HUDEP-2 (cell line): ENCODE results near the gene NPY4R2.
"Not testable (repeated sequence)": the region's sequence is repeated elsewhere in the genome, so short reads cannot be mapped to it uniquely, and the experiment has no call there.

Experiments used
- DNase-seq, 76 experiments: peaks; one replicate each; lab custom pipeline; 2025; ENCODE audit not compliant: unreplicated experiment in 76 of 76; lab: John Stamatoyannopoulos, UW

The NPY4R2 gene, protein sequence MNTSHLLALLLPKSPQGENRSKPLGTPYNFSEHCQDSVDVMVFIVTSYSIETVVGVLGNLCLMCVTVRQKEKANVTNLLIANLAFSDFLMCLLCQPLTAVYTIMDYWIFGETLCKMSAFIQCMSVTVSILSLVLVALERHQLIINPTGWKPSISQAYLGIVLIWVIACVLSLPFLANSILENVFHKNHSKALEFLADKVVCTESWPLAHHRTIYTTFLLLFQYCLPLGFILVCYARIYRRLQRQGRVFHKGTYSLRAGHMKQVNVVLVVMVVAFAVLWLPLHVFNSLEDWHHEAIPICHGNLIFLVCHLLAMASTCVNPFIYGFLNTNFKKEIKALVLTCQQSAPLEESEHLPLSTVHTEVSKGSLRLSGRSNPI

DNA sequence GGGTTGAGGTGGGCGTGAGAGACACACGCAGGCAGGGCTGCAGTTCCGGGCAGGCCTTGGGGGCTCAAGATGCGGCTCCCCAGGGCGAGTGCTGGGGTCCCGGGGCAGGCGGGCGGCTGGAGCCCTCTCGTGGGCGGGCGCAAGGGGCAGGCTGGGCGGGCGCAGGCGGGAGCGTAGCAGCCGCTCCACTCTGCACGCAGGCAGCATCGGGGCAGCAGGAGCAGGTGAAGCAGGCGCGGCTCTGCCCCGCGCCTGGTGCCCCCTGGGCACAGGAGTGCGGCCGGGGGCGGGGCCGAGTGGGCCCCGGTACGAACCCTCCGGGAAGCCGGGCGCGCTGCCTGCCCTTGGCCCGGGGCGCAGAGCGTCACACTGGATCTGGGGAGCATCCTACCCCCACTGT, at the start of gene NPY4R2:
Gene NPY4R2 (plus strand): TSS at position 188 of the 400 bp plus-strand sequence. CDS start 3,326 bp downstream, outside the sequence.
- not testable (repeated sequence) for DNase-seq

DNA sequence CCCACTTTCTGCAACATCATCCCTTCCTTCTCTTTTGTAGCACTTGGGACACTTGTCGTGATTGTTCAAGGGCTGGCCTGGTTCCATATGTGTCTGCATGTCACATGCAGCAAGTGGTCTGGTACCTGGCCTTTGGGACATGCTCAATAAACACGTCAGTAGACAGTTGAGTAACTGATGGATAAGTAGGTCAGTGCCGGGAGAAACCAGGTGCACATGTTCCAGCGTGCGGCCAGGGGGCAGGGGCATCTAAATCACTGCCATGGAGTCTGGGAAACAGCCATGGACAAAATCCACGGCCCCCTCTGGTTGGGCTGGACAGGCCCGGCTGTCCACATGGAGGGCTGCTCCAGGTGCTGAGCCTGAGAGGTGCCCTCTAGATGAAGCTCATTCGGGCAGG, 47.6 kb upstream of the NPY4R2 start:
- not testable (repeated sequence) for DNase-seq

DNA sequence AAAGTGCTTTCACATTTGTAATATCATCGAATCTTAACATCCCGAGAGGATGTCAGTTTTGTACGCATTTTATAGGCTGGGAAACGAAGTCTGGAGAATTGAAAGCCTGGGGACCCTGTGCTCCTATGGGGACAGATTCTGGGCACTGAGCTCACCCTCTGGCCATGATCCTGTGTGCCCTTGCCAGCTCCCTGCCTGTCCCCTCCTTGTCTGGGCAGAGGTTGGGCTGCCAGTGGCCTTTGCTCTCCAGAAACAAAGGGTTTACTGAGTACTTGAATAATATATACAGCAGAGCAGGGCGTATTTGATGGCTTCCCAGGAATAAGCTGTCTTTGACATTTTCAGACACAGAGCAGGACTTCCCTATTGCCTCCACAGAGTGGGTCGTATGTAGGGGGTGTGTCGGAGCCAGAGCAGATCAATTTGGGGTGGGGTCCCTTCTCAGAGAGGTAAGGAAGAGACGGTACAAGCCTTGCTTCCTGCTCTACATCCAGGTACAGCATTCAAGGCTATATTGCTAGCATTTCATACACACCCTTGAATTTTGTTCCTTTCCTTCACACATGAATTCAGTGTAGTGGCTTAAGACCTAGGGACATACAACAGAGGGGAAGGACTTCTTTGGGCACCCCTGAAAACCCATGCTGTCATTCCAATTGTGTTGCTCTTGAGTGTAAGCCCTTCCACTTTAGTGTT, 46.8 kb upstream of the NPY4R2 start:
- not testable (repeated sequence) for DNase-seq

DNA sequence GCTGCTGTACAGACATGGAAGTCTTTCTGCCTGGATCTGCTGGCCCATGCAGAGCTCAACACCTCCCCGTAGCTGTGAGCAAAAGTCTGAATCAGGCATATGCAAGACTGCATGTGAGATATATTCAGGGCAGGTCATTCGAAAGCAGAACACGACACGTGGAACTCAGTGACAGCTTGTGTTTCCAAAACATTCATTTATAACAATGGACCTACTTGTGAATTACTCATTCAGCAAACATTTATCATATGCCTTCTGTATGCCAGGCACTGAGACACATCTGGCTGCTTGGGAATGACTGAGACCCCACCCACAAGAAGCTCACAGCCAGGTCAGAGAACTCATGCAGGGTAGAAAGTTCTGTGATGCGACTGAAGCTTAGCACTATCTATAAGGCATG, 46.2 kb upstream of the NPY4R2 start:
- not testable (repeated sequence) for DNase-seq

DNA sequence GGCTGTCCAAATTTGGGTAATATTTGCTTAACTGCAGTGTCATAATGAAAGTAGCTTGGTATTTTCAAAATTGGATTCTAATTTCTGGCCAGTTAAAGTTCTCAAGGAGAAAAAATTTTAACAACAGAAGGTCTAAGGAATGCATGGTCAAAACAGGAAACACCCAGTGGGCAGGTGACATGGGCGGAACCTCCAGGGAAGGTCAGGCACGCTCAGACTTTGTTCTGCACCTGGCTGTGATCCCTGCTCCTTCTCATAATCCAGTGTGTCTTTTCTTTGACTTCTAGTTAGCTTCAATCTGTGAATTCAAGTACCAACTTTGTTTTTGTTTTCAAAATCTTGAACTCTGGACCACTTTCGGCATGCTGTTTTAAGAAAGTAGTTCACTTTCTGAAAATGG, 34.2 kb upstream of the NPY4R2 start:
- DNase-seq: not testable (repeated sequence)

DNA sequence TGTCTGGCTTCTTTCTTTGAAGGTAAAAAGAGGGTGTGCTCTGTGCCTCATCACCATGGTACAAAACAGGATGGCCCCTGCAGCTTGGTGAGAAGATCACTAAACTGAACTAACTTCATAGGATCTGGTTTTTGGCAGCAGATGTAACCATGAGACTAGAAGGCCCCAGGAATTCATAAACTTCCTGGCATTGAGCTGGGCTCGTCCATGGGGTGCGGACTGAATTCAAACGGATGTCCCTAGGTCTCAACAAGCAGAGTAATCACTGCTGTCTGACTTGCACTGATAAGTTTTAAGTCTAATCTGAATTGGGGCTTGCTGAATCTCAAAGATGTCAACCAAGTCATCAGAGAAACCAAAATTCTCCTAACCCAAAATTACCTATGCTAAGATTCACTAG, 33.5 kb upstream of the NPY4R2 start:
- not testable (repeated sequence) for DNase-seq

DNA sequence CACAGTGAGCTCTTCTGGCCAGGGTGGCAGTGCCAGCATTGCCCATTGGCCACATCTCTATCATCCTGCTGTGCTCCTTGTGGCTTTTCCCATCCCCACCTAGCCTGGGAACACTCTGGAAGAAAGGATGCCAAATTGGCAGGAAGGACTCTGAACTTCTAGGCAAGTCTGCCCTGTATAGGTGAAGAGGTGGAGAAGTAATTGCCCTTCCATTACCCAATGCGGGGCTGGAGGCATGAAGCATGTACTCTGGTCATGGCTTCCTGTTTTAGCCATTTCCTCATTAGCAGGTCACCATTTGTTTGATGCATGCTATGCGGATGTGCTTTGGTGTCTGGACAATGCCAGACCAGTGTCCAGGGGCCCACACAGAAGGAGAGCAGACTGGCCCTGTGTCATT, 32.1 kb upstream of the NPY4R2 start:
- DNase-seq: not testable (repeated sequence)

DNA sequence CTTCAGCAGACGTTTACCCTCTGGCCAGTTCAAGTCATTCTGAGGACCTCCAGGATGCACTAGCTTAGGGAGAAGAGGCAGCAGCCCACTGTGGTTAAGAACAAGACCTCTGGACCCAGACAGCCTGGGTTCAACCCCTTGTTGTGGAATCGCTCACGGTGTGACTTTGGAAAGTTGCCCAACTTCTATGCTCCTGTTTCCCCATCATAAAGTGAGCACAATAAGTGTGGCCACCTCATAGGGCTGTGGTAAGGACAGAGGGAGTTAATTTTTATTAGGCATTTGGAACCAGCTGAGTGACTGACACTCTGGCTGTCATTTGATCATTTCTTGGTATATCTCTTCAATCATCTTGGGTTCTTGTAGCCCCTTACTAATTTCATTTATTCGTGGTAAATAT, 31.6 kb upstream of the NPY4R2 start:
- not testable (repeated sequence) for DNase-seq

DNA sequence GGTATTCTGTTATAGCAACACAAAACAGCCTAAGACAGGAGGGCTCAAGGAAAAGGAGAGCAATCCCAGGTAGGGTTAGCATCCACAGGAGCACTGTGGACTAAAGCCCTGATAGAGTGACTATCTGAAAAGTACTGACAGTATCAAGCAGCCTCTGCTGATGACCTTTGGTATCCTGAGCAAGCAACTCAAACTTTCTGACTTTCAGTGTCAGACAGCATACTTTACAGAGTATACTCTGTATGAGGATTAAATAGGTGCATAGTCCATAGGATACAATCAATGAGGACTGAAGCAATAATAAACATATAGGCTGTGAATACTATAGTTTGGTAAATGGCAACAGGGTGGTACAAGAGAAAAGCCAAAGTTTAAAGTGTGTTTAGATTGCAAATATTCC, 27.7 kb upstream of the NPY4R2 start:
- not testable (repeated sequence) for DNase-seq

DNA sequence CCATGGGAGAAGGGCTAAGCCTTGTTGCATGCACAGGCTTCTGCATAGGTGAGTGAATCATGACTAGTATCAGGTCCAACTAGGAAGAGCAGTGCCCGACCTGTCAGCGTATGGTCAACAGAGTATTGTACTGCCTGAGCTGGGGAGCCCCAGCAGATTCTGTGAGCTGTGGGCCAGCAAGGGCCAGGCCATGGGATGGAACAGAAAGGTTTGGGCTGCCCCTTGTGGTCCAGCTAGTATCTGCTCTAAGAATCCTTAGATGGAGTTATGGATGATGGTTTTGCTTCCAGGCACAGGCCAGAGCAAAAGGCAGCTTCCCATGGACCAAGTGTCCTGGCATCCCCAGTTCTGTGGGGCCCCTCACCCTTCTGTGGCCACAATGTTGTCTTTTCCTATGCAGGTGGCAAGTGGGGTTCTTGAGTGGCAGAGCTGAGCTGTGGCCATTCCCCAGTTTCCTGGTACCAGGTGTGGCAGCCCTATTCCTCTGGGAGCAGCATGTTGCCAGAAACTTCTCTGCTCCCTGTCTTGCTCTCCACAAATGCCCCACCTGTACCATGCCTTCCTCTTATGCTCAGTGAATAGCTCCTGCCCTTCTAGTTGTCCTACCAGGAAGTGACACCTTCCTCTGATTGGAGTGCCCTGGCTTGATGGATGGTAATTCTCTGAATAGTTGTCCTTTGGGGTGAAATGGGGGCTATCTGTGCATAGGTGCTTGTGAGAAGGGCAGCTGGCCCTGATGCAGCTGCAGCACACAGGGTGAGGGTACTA, 25.8 kb upstream of the NPY4R2 start:
- DNase-seq: not testable (repeated sequence)

DNA sequence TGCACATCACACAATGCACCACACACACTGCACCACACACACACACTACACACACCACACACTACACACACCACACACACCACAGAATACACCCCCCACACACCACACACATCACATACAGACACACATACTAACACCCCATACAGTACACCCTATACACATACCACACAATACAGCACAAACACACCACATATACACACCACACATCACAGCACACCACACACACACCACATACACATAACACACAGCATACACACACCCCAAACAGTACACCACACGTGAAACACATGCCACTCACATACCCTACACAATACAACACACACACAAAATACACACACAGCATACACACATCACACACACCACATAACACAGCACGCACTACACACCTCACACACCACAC, 23.9 kb upstream of the NPY4R2 start:
- DNase-seq: not testable (repeated sequence)

DNA sequence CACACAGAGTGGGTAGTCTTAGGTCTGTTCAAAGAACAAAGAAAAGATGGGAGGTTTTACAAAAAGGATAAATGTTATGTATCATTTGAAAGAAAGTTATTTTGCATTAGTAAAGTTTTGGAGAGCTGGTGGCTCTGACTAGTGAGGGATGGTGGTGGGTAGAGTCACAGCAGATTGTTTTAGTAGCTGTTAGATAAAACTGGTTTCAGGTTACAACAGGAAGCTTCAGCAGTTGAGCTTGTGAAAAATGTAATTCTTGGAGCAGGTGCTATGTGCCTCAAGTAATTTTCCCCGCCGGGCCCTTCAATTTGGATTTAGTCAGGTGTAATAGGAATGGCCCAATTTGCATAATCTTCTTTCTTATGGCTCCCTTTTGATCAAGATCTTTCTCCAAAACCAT, 20.6 kb upstream of the NPY4R2 start:
- DNase-seq: not testable (repeated sequence)

DNA sequence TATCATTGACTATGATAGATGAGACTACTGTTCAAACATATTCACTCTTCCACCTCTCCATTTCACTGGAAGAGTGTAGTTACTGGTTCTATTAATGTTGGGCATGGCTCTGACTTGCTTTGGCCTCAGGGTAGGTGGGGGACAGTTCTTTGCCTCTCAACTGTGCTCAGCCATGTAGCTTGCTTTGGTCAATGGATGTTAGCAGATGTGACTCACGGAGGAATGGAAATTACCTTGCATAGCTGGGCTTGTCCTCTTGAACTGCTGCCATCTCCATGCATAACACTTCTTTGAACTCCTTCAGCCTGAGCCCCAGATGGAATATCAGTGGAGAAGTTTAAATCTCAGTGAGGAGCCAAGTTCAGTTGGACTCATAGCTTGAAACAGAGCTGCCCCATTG, 9.1 kb upstream of the NPY4R2 start:
- DNase-seq: not testable (repeated sequence)

DNA sequence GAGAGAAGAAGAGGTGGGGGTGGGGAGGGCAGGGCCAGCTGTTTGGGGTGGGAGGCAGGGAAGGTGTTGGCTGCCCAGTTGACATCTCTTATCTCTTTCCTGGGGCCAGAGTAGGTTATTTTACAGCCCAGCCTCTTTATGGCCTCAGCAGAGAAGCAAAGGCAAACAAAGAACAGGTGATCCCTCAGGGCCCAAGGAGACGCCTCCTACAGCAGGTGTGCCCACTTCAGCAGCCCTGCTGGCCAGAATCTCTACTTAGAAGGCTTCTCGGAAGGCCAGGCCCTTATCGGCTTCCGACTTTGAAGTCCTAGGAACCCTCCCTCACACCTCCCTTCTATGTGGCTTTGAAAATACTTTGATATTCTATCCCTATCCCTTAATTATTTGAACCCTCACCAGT, 8.0 kb upstream of the NPY4R2 start:
- not testable (repeated sequence) for DNase-seq

DNA sequence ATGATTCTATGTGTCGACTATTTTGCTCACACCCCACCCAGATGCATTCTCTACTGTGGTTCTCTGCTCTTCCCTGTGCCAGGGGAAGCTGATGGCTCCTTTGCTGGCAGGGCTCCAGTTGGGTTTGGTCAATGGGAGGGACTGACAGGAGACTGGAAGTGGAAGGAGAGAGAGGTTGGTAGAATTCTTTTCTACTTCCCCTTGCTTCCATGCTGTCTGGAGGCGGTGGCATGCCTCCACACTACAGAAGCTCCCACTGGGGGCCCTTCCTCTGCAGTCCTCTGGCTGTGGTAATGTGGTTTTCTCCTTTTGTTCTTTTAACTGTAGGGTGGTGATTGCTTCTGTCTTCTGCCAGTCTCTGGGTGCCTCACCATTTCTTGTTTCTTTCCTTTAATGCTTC, 4.4 kb upstream of the NPY4R2 start:
- DNase-seq: not testable (repeated sequence)

DNA sequence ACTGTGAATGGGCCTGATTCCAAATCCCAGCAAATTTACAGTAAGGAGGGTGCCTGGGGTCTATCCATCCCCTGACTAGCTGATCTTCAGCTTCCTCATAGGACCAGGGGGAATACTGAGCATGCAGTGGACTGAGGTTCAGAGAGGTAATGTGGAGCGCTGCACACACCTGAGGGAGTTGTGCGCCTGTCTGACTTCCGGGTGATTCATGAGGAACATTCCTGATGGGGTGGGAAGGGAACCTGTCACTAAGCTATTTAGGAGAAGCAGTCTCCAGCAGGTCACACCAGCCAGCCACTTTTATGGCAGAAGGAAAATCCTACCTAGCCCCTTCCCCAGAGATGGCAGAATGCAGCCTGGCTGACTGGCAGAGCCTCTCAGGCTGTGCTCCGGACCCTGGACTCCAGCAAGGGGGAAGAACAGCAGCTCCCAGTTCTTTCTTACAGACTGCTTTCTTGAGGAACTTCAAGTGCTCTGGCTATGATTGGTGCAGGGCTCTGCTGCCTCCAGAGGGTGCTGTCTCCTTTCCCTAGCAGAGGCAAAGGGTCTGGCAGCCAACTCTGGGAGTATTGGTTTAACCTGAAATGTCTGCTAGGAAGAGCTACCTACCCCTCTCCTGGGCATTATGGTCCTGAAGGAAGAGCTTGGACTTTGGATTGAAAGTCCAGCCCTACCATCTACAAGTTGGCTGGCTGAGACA, 2.5 kb upstream of the NPY4R2 start:
- DNase-seq: not testable (repeated sequence)

DNA sequence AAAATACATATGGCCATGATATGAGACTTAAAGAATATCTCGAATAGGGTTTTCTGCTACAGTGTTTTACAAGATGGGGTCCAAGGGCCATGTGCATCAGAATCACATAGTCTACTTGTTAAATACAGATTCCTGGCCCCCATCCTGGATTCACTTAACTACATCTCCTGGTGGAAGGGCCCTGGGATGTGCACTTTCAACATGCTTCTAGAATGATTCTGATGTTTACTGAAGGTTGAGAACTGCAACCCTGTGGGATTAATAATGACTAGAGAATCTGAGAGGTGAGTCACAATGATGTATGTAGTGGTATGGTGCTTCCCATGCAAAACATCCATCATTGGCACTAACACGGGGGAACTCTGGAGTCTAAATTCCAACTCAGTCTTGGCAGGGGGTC, 2.1 kb downstream of the NPY4R2 start:
- not testable (repeated sequence) for DNase-seq

DNA sequence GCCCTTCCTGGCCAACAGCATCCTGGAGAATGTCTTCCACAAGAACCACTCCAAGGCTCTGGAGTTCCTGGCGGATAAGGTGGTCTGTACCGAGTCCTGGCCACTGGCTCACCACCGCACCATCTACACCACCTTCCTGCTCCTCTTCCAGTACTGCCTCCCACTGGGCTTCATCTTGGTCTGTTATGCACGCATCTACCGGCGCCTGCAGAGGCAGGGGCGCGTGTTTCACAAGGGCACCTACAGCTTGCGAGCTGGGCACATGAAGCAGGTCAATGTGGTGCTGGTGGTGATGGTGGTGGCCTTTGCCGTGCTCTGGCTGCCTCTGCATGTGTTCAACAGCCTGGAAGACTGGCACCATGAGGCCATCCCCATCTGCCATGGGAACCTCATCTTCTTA, 4.0 kb downstream of the NPY4R2 start:
- not testable (repeated sequence) for DNase-seq

DNA sequence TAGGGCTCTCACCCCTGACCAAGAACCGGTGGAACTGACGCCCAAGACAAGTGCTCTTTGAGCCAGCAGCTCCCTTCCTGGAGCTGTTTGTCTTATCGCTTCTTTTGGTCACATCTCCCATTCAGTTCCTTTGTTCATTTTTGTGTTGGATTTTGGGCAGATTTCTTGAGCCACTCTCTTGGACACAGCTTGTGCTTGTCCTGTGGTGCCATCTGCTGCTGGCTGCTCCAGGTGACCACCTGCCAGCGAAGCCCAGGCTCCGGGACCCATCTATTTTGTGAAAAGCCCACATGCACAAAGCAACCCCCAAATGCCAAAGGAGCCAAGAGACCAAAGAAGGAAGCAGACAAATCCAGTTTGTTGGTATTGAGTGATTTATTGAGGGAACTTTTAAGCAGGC, 6.2 kb downstream of the NPY4R2 start:
- not testable (repeated sequence) for DNase-seq

DNA sequence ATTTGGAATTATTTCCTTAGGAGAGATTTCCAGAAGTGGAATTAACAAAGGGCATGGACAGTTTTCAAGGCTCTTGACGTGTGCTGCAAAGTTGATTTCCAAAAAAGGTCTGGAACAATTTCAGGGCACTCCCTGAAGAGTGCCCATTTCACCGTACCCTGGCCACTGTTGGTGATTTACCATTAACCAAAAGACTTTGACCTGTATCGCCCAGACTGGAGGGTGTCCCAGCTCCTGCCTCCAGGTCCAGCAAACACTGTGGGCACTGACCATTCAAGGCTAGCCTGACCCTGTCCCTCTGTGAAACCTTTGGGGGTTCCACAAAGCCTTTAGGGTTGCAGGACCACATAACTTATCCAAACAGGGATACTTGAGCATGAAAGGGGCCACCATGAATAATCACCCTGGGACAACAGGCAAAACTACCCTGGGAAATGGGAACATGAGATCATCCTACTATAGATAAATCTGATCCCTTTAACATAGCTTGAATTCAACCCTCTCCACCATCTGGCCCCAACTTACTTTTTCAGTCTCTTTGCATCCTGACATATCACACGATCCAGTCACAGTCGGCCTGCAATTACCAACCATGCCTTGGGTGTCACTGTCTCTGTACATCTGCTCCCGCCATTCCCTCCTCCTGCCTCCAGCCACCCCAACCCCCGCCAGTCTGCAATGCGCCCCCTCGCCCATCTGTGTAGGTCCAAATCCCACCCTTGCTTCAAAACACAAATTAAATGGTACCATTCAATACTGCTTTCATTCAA, 8.9 kb downstream of the NPY4R2 start:
- DNase-seq: not testable (repeated sequence)
